Suppressor macrophage (primary cell): ENCODE measurements around the gene SLC12A3.
A peak's percentile ranks its signal among the peaks of the same experiment; 100 is the strongest.
"Not testable (repeated sequence)": the region's sequence is repeated elsewhere in the genome, so short reads cannot be mapped to it uniquely, and the experiment has no call there.

ENCODE experiments used
- DNase-seq, 4 experiments: peaks; one replicate each; pipeline ENCODE4 v3.0.0-alpha.2; 2020 to 2022

Gene SLC12A3

GRCh38 chr16:56848029-56848936, 16.7 kb upstream of the SLC12A3 start:
- no peak for DNase-seq

DNA sequence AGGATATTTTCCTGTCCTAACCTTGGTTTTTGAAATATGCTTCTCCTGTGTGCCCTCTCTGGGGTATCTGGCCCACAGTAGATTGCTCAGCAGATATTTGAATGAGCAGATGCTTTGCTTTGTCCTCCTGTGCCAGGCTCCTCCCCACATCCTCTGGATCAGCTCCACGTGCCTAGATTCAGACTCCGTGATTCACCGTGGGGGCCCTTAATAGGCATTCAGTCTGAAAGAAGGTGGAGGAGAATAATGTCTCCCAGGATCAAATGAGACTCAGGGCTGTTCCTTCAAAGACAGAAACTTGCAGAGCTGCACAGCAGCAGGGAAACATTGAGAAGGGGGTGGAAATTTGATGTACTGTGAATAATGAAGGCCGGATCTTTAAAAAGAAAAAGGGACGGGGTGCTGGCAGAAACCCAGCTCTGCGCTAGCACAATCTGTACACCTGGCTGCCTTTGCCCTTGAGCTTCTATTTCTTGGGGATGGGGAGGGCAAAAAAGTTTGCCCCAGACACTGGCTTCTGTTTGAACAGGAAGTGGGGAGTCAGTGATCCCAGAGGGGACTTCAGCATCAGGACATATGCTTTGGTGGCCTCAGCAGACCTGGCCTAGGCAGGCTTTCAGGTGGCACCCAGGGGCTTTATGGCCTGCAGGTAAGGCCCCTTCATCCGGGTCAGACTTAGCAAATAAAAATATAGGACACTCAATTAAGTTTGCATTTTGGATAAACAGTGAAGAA, 15.9 kb upstream of the SLC12A3 start:
- DNase-seq, result no peak

DNA sequence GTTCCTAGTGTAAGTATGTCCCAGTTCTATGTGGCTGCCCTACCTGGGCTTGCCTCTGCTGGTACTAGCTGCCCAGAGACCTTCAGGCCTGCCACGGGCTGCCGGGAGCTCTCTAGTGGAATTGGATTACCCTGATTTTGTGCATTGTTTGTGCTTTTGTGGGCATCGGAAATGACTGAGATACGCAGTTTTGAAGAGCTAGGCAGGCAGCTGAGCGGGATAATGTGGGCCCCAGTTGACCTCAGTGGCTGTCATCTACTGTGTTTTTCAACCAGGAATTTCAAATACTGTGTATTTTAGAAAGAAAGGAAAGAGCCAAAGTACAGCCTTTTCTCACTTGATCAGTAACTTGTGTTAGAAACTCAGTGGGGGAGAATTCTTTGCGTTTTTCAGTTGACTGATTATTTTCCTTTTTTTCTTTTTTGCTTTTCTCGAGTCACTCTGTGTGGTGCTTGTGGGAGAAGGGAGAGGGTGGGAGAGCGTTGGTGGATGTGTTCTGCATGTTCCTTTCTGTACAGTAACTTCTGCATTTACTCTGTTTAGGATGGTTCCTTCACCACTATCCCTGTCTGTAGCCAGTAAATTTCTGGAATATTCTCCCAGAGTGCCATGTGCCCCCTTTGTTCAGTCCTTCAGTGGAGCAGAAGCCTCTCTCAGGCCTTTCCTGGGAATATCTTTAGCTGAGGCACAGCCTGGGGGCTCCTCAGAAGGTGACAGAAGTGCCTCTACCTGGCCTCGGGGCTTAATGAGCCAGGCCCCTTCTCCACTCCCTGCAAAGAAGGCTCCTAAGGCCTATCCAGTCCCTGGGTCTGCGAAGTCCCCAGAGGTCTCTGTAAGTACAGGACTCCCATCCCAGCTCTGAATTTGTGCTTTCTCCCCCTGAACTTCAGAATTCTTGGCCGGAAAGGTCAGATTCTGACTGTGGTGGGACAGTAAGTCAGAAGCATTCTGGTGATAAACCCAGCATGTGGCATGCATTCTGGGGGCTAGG, 15.0 kb upstream of the SLC12A3 start:
- DNase-seq, result peak in 3 of 4 experiments; percentile 34 to 51 (median 49)

- peak in 1 of 4 experiments; percentile 27 for DNase-seq
These were observed 13.2 kb upstream of the SLC12A3 start for GRCh38 chr16:56851671-56852400.

- peak in 3 of 4 experiments; percentile 28 to 35 (median 33) for DNase-seq
These were observed 12.6 kb upstream of the SLC12A3 start for GRCh38 chr16:56852401-56852730.

- DNase-seq, result no peak
These were observed 12.0 kb upstream of the SLC12A3 start for GRCh38 chr16:56852968-56853367.

DNA sequence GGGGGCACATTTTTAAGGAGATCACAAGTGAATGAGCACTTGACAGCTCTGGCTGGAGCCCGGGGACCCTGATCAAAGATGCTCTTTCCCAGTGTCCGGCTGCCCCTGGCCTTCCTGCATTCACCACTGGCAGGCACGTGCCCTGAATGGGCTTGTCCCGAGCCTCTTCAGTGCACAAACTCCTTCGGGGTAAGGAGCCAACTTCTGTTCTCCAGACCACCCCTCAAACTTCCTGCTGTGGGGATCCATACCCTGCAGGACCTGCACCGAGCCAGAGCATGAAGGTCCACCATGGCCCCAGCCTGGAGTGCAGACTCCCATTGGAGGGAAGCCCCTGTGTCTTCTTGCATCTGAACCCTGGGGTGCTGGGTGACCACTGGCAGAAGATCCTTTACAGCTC, 9.8 kb upstream of the SLC12A3 start:
- DNase-seq, result no peak

- no peak for DNase-seq
These were observed 9.1 kb upstream of the SLC12A3 start for GRCh38 chr16:56855946-56856345.

GRCh38 chr16:56856876-56857447, 8.0 kb upstream of the SLC12A3 start:
- DNase-seq, result peak in 1 of 4 experiments; percentile 34

DNA sequence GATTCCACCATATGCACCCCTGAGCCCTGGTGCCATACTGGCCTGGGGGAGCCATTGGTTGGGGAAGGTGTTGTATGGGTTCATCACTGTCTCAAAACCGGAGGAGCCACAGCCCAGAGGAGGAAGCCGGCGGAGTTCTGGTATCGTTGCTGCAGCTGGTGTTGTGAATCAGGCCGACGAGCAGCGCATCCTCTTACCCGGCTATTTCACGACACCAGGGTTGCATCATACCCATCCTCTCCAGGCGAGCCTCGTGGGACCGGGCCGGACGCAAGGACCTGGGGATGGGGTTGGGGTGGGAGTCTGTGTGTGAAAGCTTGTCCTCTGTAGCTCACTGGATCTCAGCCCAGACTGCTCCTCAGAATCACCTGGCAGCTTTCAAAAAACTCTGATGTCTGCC, 6.6 kb upstream of the SLC12A3 start:
- DNase-seq, result peak; percentile 48 to 71 (median 64)

GRCh38 chr16:56859636-56860035, 5.4 kb upstream of the SLC12A3 start:
- DNase-seq, result no peak

- DNase-seq, result peak in 1 of 4 experiments; percentile 48
These were observed 4.6 kb upstream of the SLC12A3 start for GRCh38 chr16:56860226-56861020.

DNA sequence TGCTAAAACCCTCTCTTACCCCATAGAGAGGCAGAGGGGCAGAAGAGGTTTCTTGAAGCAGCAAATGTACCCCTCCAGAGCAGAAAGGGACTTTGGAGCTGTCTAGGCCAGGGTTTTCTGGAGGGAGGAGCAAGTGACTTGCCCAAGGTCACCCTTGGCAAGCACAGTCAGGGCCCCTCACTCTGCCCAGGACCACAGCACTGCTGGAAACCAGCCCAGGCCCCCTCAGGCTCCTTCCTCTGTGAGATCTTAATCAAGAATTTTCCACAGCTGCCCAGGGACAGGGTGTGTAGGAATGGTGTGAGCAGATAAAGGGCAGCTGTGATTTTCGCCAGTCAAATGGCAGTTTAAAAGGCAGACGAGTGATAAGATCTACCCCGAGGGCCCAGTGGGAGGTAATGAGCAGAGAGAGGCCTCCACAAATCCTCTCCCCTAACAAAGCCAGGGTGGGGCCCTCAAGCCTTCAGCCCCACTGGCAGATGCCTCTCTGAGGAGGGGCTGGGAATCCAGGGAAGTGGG, 3.9 kb upstream of the SLC12A3 start:
- no peak for DNase-seq

DNA sequence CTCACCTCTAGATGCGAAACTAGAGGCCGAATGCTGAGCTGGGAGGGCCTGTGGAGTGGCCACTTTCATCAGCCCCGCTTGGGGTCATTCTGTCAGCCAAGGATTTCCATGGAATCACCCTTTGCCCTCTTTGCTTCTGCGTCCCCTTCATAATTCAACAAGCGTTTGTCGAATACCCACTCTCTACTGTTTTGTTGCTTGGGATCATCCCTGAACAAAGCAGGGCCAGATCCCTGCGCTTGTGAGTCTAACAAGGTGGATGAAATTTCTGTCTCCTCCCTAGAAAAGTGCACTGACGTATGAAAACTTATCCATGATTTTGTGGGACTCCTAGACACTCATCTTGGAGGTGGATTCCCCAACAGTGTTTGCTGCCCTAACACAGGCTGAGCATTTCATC, 3.3 kb upstream of the SLC12A3 start:
- DNase-seq, result no peak

DNA sequence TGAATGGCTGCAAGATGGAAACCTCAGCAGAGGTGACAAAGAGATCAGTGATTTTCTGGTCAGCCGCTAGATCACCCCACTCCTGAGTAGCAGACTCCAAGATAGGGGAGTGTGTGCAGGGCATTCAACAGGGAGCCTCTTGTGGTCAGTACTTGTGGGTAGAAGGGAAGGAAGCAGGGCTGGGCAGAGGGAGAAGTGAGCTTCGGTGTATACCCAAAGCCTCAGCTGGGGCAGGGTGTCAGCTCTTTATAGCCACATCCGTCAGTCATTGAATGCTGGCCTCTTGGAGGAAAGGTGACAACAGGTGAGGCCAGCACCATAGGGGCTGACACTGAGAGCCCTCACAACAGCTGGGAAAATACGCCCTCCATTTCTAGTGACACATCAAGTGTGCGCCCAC, 2.2 kb upstream of the SLC12A3 start:
- DNase-seq, result peak; percentile 36 to 70 (median 62)

GRCh38 chr16:56865394-56866062, 521 bp downstream of the SLC12A3 start:
- no peak for DNase-seq

DNA sequence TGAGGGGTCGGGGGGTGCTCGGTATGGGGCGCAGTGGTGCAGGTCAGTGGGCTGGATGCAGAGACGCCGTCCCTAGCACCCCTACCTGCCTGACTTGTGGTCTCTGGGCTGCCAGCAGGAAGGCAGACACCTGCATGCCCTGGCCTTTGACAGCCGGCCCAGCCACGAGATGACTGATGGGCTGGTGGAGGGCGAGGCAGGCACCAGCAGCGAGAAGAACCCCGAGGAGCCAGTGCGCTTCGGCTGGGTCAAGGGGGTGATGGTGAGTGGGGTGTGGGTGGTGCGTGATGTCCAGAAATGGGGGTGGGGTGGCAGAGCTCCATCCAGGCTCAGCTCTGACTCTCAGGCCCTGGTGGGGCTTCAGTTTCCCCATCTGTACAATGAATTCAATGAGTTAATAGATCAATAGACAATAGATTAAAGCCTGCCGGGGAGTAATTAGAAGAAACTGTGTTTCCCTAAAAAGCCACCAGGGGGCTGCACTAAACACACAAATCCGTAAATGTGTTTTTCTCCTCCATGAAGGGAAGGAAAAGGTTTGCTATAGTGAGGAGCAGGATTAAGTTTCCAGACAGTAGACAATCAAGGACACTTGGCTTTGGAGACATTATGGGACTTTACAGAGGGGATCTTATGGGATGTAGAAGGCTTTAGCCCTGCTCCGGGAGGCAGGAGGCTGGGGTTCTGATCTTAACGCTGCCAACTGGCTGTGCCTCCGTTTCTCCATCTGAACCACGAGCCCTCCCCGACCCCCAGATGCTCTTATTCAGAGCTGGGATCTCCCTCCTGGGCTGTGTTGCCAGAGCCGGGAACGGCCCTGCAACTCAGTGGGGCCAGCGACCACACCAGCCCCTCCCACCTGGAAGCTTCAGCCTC, 2.2 kb downstream of the SLC12A3 start:
- DNase-seq, result peak; percentile 76 to 86 (median 80)

DNA sequence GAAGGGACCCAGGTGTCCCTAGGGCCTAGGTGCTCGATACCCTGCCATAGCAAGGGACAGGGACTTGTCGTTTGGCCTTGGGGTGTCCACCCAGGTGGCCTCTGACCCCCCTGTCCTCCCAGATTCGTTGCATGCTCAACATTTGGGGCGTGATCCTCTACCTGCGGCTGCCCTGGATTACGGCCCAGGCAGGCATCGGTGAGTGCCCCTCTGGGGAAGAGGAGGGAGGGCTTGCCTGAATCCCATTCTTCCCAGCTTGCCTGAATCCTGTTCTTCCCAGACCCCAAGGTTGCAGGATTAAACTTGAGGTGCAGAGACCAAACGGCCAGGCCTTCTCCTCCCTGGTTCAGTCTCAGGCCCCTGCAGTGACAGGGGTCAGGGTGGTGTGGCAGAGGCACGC, 3.2 kb downstream of the SLC12A3 start:
- DNase-seq, result no peak

DNA sequence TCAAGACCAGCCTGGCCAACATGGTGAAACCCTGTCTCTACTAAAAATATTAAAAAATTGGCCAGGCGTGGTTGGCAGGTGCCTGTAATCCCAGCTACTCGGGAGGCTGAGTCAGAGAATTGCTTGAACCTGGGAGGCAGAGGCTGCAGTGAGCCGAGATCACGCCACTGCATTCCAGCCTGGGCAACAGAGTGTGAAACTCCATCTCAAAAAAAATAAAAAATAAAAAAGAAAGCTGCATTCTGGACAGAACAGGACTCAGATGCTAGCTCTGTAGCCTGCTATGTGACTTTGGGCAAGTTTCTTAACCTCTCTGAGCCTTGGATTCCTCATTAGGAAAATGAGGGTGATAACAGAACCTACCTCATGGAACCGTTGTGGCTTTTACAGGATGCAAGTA, 3.8 kb downstream of the SLC12A3 start:
- DNase-seq, result not testable (repeated sequence)
